HEK293T (cell line): Measurements from ENCODE around the gene EPHB2.

Source experiments
- CTCF ChIA-PET: fragments of 350-600 bp; formaldehyde crosslinking; extraction: SDS; loops from one replicate; lab custom pipeline; 2021; ENCODE audit warnings: antibody characterized with exemption, inconsistent platforms; lab: Yijun Ruan, JAX
- POLR2A ChIA-PET: fragments of 350-600 bp; formaldehyde crosslinking; extraction: SDS; loops from one replicate; lab custom pipeline; 2020; ENCODE audit warnings: antibody characterized with exemption, inconsistent platforms; lab: Yijun Ruan, JAX
- DNase-seq: peaks from one replicate; pipeline ENCODE4 v3.0.0; 2012; ENCODE audit warnings: mixed read lengths; ENCODE audit errors: extremely low spot score
- ARNT ChIP-seq: fragments of 450-650 bp; IDR thresholded peaks from 2 replicates; pipeline ENCODE4 v1.6.1; 2017; ENCODE audit warnings: mild to moderate bottlenecking
- BHLHE40 ChIP-seq: fragments of 450-650 bp; IDR thresholded peaks from 2 replicates; pipeline ENCODE4 v1.6.1; 2016; ENCODE audit warnings: mild to moderate bottlenecking, moderate library complexity, borderline replicate concordance
- CTBP1 ChIP-seq: fragments of 450-650 bp; IDR thresholded peaks from 2 replicates; pipeline ENCODE4 v1.6.1; 2016; ENCODE audit warnings: borderline replicate concordance
- ELF4 ChIP-seq: fragments of 450-650 bp; IDR thresholded peaks from 2 replicates; pipeline ENCODE4 v1.6.1; 2017; ENCODE audit warnings: antibody characterized with exemption
- FOXA1 ChIP-seq: fragments of 450-650 bp; IDR thresholded peaks from 2 replicates; pipeline ENCODE4 v1.6.1; 2016; ENCODE audit warnings: mild to moderate bottlenecking
- FOXK2 ChIP-seq: fragments of 450-650 bp; IDR thresholded peaks from 2 replicates; pipeline ENCODE4 v1.6.1; 2016; ENCODE audit warnings: mild to moderate bottlenecking
- FOXM1 ChIP-seq: fragments of 450-650 bp; IDR thresholded peaks from 2 replicates; pipeline ENCODE4 v1.6.1; 2017; ENCODE audit warnings: mild to moderate bottlenecking, borderline replicate concordance
- HDGF ChIP-seq: fragments of 450-650 bp; IDR thresholded peaks from 2 replicates; pipeline ENCODE4 v1.6.1; 2017; ENCODE audit warnings: antibody characterized with exemption, borderline replicate concordance
- L3MBTL2 ChIP-seq: fragments of 450-650 bp; conservative IDR thresholded peaks from 2 replicates; pipeline ENCODE4 v1.6.1; 2016; ENCODE audit warnings: mild to moderate bottlenecking
- LEF1 ChIP-seq: fragments of 450-650 bp; IDR thresholded peaks from 2 replicates; pipeline ENCODE4 v1.6.1; 2017; ENCODE audit warnings: mild to moderate bottlenecking, borderline replicate concordance
- NFRKB ChIP-seq: fragments of 450-650 bp; IDR thresholded peaks from 2 replicates; pipeline ENCODE4 v1.6.1; 2016; ENCODE audit warnings: mild to moderate bottlenecking, moderate library complexity
- SP1 ChIP-seq: fragments of 450-650 bp; IDR thresholded peaks from 2 replicates; pipeline ENCODE4 v1.6.1; 2017
- SUZ12 ChIP-seq: fragments of 450-650 bp; IDR thresholded peaks from 2 replicates; pipeline ENCODE4 v1.6.1; 2016; ENCODE audit warnings: mild to moderate bottlenecking
- TARDBP ChIP-seq: fragments of 450-650 bp; IDR thresholded peaks from 2 replicates; pipeline ENCODE4 v1.6.1; 2016
- ZNF384 ChIP-seq: fragments of 450-650 bp; IDR thresholded peaks from 2 replicates; pipeline ENCODE4 v1.6.1; 2016
- TF ChIP-seq, protein P1 (sequence below): fragments of 450-650 bp; IDR thresholded peaks from 2 replicates; pipeline ENCODE4 v1.6.1; 2016

Gene EPHB2

DNA sequence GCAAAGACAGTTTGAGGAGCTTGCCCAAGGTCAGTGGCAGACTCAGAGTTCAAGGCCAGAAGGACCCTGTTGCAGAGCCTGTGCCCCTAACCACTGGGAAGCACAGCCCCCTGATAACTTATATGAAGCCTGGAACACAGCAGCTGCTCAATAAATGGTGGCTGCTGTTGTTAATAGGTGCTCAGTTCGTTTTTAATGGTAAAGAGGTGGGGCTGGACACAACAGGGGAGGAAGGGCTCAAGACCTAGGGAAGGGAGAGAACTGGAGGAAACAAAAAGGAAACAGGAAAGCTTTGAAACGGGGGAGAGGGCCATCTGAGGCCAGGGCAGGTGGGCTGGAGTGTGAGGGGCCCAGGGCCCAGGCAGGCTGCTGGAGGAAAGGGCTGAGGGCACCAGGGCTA lies 136.6 kb downstream of the EPHB2 start:
- CTCF ChIA-PET = no interaction called here
- TF ChIP-seq ZNF384 = no peak
- TF ChIP-seq NFRKB = no peak
- no peak for TF ChIP-seq SUZ12
- TF ChIP-seq L3MBTL2 = no peak
- TF ChIP-seq FOXA1 = no peak
- no peak for TF ChIP-seq CTBP1
- TF ChIP-seq HDGF = no peak
- TF ChIP-seq FOXK2 = no peak
- POLR2A ChIA-PET = no interaction called here
- DNase-seq = no peak

DNA sequence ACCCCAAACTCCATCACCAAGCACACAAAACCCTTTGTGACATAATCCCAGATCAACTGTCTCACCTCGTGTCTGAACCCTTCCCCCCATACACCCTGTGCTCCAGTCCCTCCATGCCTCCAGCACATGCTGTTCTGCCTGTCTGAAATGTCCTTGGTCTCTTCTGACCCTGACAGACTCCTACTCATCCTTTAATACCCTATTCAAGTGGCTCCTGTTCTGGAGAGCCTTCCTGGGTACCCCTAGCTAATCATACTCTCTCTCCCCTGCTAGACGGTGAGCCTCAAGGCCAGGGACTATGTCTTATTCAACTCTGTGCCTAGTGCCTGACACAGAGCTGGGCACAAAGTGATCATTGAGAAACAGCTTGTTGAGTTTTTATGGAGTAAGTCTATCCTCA lies 137.1 kb downstream of the EPHB2 start:
- ChIA-PET CTCF (no interaction called here), POLR2A (no interaction called here)
- TF ChIP-seq ELF4 (no peak), FOXA1 (no peak), CTBP1 (no peak), TARDBP (no peak), FOXK2 (no peak), BHLHE40 (no peak), ZNF384 (no peak)
- TF ChIP-seq, protein P1, sequence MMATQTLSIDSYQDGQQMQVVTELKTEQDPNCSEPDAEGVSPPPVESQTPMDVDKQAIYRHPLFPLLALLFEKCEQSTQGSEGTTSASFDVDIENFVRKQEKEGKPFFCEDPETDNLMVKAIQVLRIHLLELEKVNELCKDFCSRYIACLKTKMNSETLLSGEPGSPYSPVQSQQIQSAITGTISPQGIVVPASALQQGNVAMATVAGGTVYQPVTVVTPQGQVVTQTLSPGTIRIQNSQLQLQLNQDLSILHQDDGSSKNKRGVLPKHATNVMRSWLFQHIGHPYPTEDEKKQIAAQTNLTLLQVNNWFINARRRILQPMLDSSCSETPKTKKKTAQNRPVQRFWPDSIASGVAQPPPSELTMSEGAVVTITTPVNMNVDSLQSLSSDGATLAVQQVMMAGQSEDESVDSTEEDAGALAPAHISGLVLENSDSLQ = no peak
- DNase-seq = no peak

DNA sequence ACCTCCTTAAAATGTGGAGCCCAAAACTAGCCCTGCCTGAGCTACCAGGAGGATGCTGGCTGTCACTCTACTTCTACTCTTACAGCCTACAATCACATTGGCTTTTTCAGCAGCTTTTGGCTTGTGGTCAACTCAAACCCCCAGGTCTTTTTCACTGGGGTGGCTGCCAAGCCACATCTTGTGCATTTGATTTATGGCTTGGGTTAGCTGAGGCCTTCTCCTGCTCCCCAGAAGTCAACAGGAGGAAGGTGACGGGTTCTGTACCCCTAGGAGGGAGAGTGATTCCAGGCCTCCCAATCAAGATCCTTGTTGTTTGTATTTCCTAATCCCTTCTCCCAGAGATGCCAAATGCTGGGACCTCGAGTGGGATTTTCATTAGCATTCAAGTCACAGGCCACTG lies 137.8 kb downstream of the EPHB2 start:
- no peak for DNase-seq
- POLR2A ChIA-PET = no interaction called here
- no peak for TF ChIP-seq SUZ12
- no peak for TF ChIP-seq CTBP1
- TF ChIP-seq FOXM1 = no peak
- CTCF ChIA-PET = no interaction called here

DNA sequence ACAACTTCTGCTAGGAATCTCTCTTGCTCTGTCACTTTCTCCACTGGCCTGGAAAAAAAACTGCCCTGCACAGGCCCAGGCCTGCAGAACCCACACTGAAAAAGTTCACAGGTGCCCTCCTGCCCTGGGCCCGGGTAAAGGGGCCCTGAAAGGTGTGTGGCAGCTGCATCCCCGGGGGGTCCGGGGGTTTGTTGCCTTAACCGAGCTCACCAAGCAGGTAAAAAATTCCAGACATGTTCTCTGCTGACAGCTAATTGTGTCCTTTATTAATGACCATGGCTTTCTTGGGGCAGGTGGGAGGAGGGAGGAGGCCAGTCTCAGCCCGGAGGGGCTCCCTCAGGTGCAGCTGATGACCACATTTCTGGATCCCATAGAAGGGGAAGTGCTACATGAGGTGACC lies 139.1 kb downstream of the EPHB2 start:
- DNase-seq = no peak
- POLR2A ChIA-PET = no interaction called here
- CTCF ChIA-PET = interaction anchor here (1.6 kb wide), 1 partner anchor 12 kb away, joined by 7 read pairs; no protein-coding TSS in a partner anchor
- no peak for TF ChIP-seq ZNF384
- TF ChIP-seq, protein P1 = no peak
- no peak for TF ChIP-seq BHLHE40
- no peak for TF ChIP-seq L3MBTL2
- TF ChIP-seq LEF1 = no peak
- no peak for TF ChIP-seq FOXA1
- no peak for TF ChIP-seq TARDBP
- TF ChIP-seq ARNT = no peak
- TF ChIP-seq ELF4 = no peak
- TF ChIP-seq HDGF = no peak
- no peak for TF ChIP-seq FOXK2
- TF ChIP-seq CTBP1 = no peak
- TF ChIP-seq NFRKB = no peak
- TF ChIP-seq SUZ12 = no peak

DNA sequence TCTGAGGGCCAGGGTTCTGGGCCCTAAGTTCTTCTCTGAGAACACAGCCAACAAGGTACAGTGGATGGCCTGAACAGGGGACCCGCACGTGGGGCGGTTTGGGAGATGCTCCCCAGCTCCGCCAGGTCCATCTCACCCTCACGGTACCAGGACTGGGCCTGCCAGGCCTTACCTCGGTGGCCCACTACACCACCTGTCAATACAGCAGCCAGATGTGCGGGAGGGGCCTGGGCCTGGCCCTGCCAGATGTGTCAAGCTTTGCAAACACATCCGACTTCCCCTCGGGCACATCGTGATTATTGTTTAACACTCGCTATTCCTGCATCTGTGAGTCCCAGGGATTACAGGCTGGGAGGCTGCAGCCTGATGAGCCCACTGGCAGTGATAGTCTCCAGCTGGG lies 139.6 kb downstream of the EPHB2 start:
- TF ChIP-seq NFRKB (no peak), TARDBP (no peak), FOXK2 (no peak), CTBP1 (no peak), LEF1 (no peak), SP1 (no peak), ZNF384 (no peak), L3MBTL2 (no peak), HDGF (no peak)
- TF ChIP-seq, protein P1 = no peak
- DNase-seq = no peak
- POLR2A ChIA-PET = no interaction called here
- CTCF ChIA-PET = interaction anchor here (1.6 kb wide), 1 partner anchor 11 kb away, joined by 7 read pairs; no protein-coding TSS in a partner anchor

DNA sequence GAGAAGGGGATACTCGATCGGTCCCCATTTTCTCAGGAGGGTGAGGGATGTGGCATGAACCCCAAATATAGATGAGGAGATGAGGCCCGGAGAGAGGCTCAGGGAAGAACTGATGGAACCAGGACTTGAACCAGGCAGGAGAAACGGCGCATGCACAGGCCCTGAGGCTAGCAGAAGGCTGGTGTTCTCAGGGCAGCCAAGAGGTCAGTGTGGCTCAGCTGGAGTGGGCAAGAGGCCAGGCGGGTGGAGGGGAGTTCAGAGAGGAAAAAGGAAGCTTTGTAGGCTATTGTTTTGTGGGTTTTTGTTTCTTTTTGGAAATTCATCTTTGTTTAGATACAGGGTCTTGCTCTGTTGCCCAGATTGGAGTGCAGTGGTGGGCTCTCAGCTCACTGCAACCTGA lies 140.0 kb downstream of the EPHB2 start:
- no peak for TF ChIP-seq LEF1
- no peak for TF ChIP-seq HDGF
- no peak for TF ChIP-seq ZNF384
- no peak for TF ChIP-seq TARDBP
- no peak for TF ChIP-seq NFRKB
- TF ChIP-seq, protein P1 = no peak
- no peak for TF ChIP-seq L3MBTL2
- TF ChIP-seq BHLHE40 = no peak
- no peak for TF ChIP-seq FOXM1
- TF ChIP-seq ARNT = no peak
- no peak for TF ChIP-seq FOXK2
- no peak for TF ChIP-seq SUZ12
- TF ChIP-seq CTBP1 = no peak
- TF ChIP-seq SP1 = no peak
- CTCF ChIA-PET = no interaction called here
- DNase-seq = no peak
- POLR2A ChIA-PET = no interaction called here
